AG04449 (cell line): Measurements from ENCODE around the gene PCNA.
"Not testable (repeated sequence)": the region's sequence is repeated elsewhere in the genome, so short reads cannot be mapped to it uniquely, and the experiment has no call there.

Experiments
- CTCF ChIA-PET: fragments of 350-600 bp; formaldehyde crosslinking; extraction: SDS; loops from one replicate; lab custom pipeline; 2021; ENCODE audit warnings: antibody characterized with exemption; lab: Yijun Ruan, JAX
- POLR2A ChIA-PET: fragments of 400-600, 350-600 bp; formaldehyde crosslinking; extraction: SDS; loops from one replicate; lab custom pipeline; 2020; ENCODE audit warnings: antibody characterized with exemption, inconsistent platforms; lab: Yijun Ruan, JAX
- DNase-seq: peaks from one replicate; pipeline ENCODE4 v3.0.0-alpha.2; 2010; ENCODE audit warnings: low read depth, low spot score
- H3K4me3 ChIP-seq: 2 replicates; pipeline ENCODE4 v1.5.1; 2011; ENCODE audit warnings: low read depth, mild to moderate bottlenecking, control low read depth, low read length
- CTCF ChIP-seq: IDR thresholded peaks from one replicate; pipeline ENCODE4 v1.5.1; 2011; ENCODE audit warnings: mild to moderate bottlenecking, moderate library complexity, low read length, control low read depth, inconsistent platforms; ENCODE audit not compliant: insufficient read depth; ENCODE audit errors: missing control alignments

The PCNA gene

DNA sequence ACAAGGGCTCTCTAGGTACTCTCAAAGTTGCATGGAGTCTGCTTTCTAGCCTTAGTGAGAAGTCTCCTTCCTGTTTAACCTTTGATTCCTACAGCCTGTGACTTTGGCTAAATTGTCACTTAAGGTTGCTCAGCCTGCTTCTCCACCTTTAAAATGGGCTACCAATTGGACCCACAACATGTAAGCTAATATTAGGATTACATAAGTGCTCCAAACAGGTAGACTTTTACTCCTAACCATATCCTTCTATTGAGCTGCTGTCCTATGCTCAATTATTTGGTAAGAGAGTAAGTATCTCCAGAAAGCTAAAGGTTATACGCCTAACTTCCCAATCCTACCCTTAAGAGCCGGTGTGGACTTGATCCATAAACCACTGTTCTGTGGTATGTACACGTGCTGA, 2.9 kb downstream of the PCNA start:
- CTCF ChIA-PET = interaction anchor here (1.4 to 1.5 kb wide), 2 partner anchors 58 to 106 kb away, joined by 4 to 6 read pairs; no protein-coding TSS in a partner anchor
- POLR2A ChIA-PET = no interaction called here
- TF ChIP-seq CTCF = no peak
- no peak overlapping the region for H3K4me3 ChIP-seq
- DNase-seq = no peak

DNA sequence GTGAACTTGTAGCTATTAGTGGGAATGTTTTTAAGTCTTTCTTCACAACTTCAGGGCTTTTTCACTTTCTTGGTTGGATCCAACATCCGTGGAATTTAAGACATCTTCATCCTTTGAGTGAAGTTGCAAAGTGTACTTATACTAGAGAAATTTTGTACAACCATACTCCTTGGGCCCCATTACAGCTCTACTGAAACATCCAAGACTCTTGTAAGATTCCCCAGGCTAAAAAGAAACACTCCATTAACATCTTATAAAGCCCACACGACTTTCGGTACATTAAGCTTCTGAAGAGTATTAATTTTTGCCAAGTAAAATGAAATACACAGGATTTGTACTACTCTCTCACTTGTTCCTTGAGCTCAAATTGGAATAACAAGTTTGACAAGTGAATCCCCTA, 5.4 kb downstream of the PCNA start:
- no peak for TF ChIP-seq CTCF
- DNase-seq = no peak
- ChIA-PET POLR2A (no interaction called here), CTCF (no interaction called here)
- no peak overlapping the region for H3K4me3 ChIP-seq

GRCh38 chr20:5113615-5113986, 6.2 kb downstream of the PCNA start:
- H3K4me3 ChIP-seq = peak overlapping the region; percentile 92
- TF ChIP-seq CTCF = no peak
- ChIA-PET CTCF (no interaction called here), POLR2A (no interaction called here)
- no peak for DNase-seq

- no peak overlapping the region for H3K4me3 ChIP-seq
- no peak for DNase-seq
- no peak for TF ChIP-seq CTCF
- POLR2A ChIA-PET = no interaction called here
- CTCF ChIA-PET = interaction anchor here (0.8 to 3.3 kb wide), 2 partner anchors 8 to 83 kb away, joined by 4 to 10 read pairs; no protein-coding TSS in a partner anchor
These were observed 10.5 kb downstream of the PCNA start for GRCh38 chr20:5109276-5109675.

GRCh38 chr20:5104479-5104878, 15.3 kb downstream of the PCNA start:
- DNase-seq = no peak
- ChIA-PET POLR2A (no interaction called here), CTCF (interaction anchor here (1.1 to 2.4 kb wide), 2 partner anchors 8 to 117 kb away, joined by 3 to 7 read pairs; no protein-coding TSS in a partner anchor)
- TF ChIP-seq CTCF = no peak
- H3K4me3 ChIP-seq = no peak overlapping the region

GRCh38 chr20:5100684-5101347, 18.9 kb downstream of the PCNA start:
- TF ChIP-seq CTCF = peak; percentile 72
- no peak for DNase-seq
- ChIA-PET POLR2A (no interaction called here), CTCF (interaction anchor here (0.6 to 4.8 kb wide), 53 partner anchors 8 to 495 kb away, joined by 3 to 61 read pairs (median 4); no protein-coding TSS in a partner anchor)
- no peak overlapping the region for H3K4me3 ChIP-seq

- H3K4me3 ChIP-seq, POLR2A ChIA-PET, DNase-seq: not testable (repeated sequence)
- CTCF ChIA-PET = interaction anchor here (0.9 to 4.8 kb wide), 16 partner anchors 8 to 494 kb away, joined by 3 to 61 read pairs (median 5); no protein-coding TSS in a partner anchor
These were observed 19.8 kb downstream of the PCNA start for GRCh38 chr20:5099909-5100308.

- CTCF ChIA-PET = interaction anchor here (1.0 to 4.3 kb wide), 12 partner anchors 9 to 493 kb away, joined by 3 to 61 read pairs (median 6); no protein-coding TSS in a partner anchor
- H3K4me3 ChIP-seq, POLR2A ChIA-PET, DNase-seq: not testable (repeated sequence)
These were observed 20.7 kb downstream of the PCNA start for GRCh38 chr20:5099009-5099408.
